ENCODE results near the gene NPY4R2.
"Not testable (repeated sequence)": the region's sequence is repeated elsewhere in the genome, so short reads cannot be mapped to it uniquely, and the experiment has no call there.

- not testable (repeated sequence) for TF ChIP-seq CTCF (IDR thresholded peaks at IDR 0.05; ENCODE audit: poor library complexity); EZH2 (IDR thresholded peaks at IDR 0.05; ENCODE audit: borderline replicate concordance)
Measured at GRCh38 chr10:47871485-47872180, 46.8 kb upstream of the NPY4R2 start.
